HepG2 (cell line): ENCODE measurements around the gene TEF. TPM values are rescaled to one million over a fixed set of nuclear protein-coding genes. Genes with fewer than 3 reads are reported as not detected.

Experiments used
- ARNT ChIP-seq: fragments of 450-650 bp; IDR thresholded peaks from 2 replicates; pipeline ENCODE4 v1.6.1; 2017
- CREBL2 ChIP-seq: sonication (generic); formaldehyde crosslinking; IDR thresholded peaks from 2 replicates; pipeline ENCODE4 v1.8.1; 2023; ENCODE audit warnings: missing genetic modification reagents, mild to moderate bottlenecking, borderline replicate concordance
- DNMT3B ChIP-seq: conservative IDR thresholded peaks from 2 replicates; pipeline ENCODE4 v1.6.1; 2016; ENCODE audit warnings: missing biosample characterization, control low read depth
- FOSL2 ChIP-seq: sonication (generic); formaldehyde crosslinking; IDR thresholded peaks from 2 replicates; pipeline ENCODE4 v1.4.0; 2020; ENCODE audit warnings: missing genetic modification reagents
- HINFP ChIP-seq: sonication (generic); formaldehyde crosslinking; IDR thresholded peaks from 2 replicates; pipeline ENCODE4 v1.4.0; 2020; ENCODE audit warnings: low read depth, mild to moderate bottlenecking, missing genetic modification reagents
- ISX ChIP-seq: sonication (generic); formaldehyde crosslinking; conservative IDR thresholded peaks from 2 replicates; pipeline ENCODE4 v1.5.0; 2020; ENCODE audit warnings: missing genetic modification reagents
- LRRFIP1 ChIP-seq: sonication (generic); formaldehyde crosslinking; conservative IDR thresholded peaks from 2 replicates; pipeline ENCODE4 v1.4.0; 2020; ENCODE audit warnings: missing genetic modification reagents
- MTA3 ChIP-seq: sonication (generic); formaldehyde crosslinking; IDR thresholded peaks from 2 replicates; pipeline ENCODE4 v1.4.0; 2020; ENCODE audit warnings: missing genetic modification reagents
- PCBP1 ChIP-seq: fragments of 200-400 bp; formaldehyde crosslinking; IDR thresholded peaks from 2 replicates; pipeline ENCODE4 v1.6.1; 2017; ENCODE audit warnings: mild to moderate bottlenecking, low read depth, low read length, borderline replicate concordance
- RAD21 ChIP-seq: fragments of 450-650 bp; formaldehyde crosslinking; IDR thresholded peaks from 2 replicates; pipeline ENCODE4 v1.5.0; 2020; ENCODE audit warnings: mild to moderate bottlenecking
- SYNCRIP ChIP-seq: fragments of 200-400 bp; formaldehyde crosslinking; IDR thresholded peaks from 2 replicates; pipeline ENCODE4 v1.6.1; 2018; ENCODE audit warnings: mild to moderate bottlenecking, low read depth, low read length; ENCODE audit not compliant: insufficient read depth
- TARDBP ChIP-seq: sonication (generic); formaldehyde crosslinking; IDR thresholded peaks from 2 replicates; pipeline ENCODE4 v1.8.0; 2022; ENCODE audit warnings: mild to moderate bottlenecking, missing genetic modification reagents
- ZNF12 ChIP-seq: sonication (generic); formaldehyde crosslinking; IDR thresholded peaks from 2 replicates; pipeline ENCODE4 v1.5.0; 2020; ENCODE audit warnings: missing genetic modification reagents
- ZNF234 ChIP-seq: sonication (generic); formaldehyde crosslinking; conservative IDR thresholded peaks from 2 replicates; pipeline ENCODE4 v1.5.1; 2020; ENCODE audit warnings: mild to moderate bottlenecking, missing genetic modification reagents
- ZNF263 ChIP-seq: sonication (generic); formaldehyde crosslinking; IDR thresholded peaks from 2 replicates; pipeline ENCODE4 v1.4.0; 2020; ENCODE audit warnings: missing genetic modification reagents
- ZNF274 ChIP-seq: sonication (generic); formaldehyde crosslinking; IDR thresholded peaks from 2 replicates; pipeline ENCODE4 v1.5.1; 2020; ENCODE audit warnings: mild to moderate bottlenecking, missing genetic modification reagents
- ZNF556 ChIP-seq: sonication (generic); formaldehyde crosslinking; IDR thresholded peaks from 2 replicates; pipeline ENCODE4 v1.4.0; 2020; ENCODE audit warnings: mild to moderate bottlenecking, missing genetic modification reagents, borderline replicate concordance
- ZNF644 ChIP-seq: IDR thresholded peaks from 2 replicates; pipeline ENCODE4 v1.6.1; 2016; ENCODE audit warnings: low read depth
- ZNF749 ChIP-seq: sonication (generic); formaldehyde crosslinking; IDR thresholded peaks from 2 replicates; pipeline ENCODE4 v1.8.0; 2022; ENCODE audit warnings: mild to moderate bottlenecking, missing genetic modification reagents, moderate library complexity, borderline replicate concordance
- polyA plus RNA-seq, 8 experiments: library from polyadenylated mRNA; depleted of rRNA in 3 of 8; stranded (reverse) in 7 of 8; unstranded in 1 of 8; fragments of >200 nt; fragmentation: Illumina TruSeq in 4 of 8; extraction: Trizol in 4 of 8; gene quantifications; 2 replicates each; pipeline versions ENCODE4 v1.2.1 to v1.2.3, GENCODE V29; 2011 to 2016; ENCODE audit warnings: low read depth in 4 of 8, missing spikeins in 1 of 8, mixed read lengths in 1 of 8; ENCODE audit not compliant: insufficient read depth in 1 of 8
- total RNA-seq, 5 experiments: library from RNA; depleted of rRNA; stranded (reverse); fragments of >200 nt; fragmentation: Illumina TruSeq; extraction: Trizol; gene quantifications; 2 replicates each; pipeline ENCODE4 v1.2.3, GENCODE V29; 2016; ENCODE audit warnings: low read depth in 1 of 5
- TF ChIP-seq, protein P1 (sequence below): sonication (generic); formaldehyde crosslinking; IDR thresholded peaks from 2 replicates; pipeline ENCODE4 v1.4.0; 2020; ENCODE audit warnings: mild to moderate bottlenecking, low read depth, missing genetic modification reagents
- TF ChIP-seq, protein P2 (sequence below): IDR thresholded peaks from 2 replicates; pipeline ENCODE4 v1.6.1; 2012; ENCODE audit warnings: low read length, improper control_type of control experiment

TEF gene
- total and polyA plus RNA-seq, 2 of the 13 experiments (the other 11 are each of a cell fraction or from before 2014, with no cell fraction given): 7.6 to 11.2 TPM

DNA sequence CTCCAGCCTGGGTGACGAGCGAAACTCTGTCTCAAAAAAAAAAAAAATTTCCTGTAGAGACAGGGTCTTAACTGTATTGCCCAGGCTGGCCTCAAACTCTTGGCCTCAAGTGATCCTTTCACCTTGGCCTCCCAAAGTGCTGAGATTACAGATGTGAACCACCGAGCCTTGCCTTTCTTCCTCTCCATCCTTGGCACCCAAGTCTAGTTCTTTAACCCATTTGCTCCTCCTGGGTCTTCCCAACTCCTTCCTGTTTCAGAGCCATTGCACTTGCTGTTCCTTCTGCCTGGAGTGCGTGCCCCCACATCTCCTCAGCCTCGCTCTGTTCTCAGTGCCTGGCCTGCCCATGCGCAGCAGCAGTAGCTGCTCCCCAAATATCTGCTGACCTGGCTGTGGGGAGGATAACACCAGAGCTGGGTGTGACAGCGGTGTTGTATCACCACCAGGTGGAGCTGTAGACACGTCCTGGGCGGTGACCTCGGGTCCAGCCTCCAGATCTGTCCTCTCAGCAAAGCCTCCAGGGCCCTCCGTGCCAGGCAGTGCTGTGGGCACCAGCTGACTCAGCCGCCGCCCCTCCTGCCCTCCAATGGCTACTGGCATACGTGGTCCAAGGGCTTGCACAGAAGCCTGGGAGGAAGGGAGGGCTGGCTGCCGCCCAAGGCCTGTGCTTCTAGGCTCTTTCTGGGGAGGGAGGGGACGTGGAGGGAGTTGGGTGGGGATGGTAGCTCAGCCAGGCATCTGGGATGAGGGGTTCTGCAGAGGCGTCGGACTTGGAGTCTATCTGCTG lies 22.0 kb downstream of the TEF start (continued):
- TF ChIP-seq, protein P1, sequence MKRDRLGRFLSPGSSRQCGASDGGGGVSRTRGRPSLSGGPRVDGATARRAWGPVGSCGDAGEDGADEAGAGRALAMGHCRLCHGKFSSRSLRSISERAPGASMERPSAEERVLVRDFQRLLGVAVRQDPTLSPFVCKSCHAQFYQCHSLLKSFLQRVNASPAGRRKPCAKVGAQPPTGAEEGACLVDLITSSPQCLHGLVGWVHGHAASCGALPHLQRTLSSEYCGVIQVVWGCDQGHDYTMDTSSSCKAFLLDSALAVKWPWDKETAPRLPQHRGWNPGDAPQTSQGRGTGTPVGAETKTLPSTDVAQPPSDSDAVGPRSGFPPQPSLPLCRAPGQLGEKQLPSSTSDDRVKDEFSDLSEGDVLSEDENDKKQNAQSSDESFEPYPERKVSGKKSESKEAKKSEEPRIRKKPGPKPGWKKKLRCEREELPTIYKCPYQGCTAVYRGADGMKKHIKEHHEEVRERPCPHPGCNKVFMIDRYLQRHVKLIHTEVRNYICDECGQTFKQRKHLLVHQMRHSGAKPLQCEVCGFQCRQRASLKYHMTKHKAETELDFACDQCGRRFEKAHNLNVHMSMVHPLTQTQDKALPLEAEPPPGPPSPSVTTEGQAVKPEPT: no peak
- TF ChIP-seq ZNF234 (CRISPR knock-in tag): no peak
- TF ChIP-seq PCBP1: peak; percentile 80; the same call in 1 of the 2 replicates
- no peak for TF ChIP-seq ARNT
- TF ChIP-seq ZNF749 (CRISPR knock-in tag): 0 out of 2 replicates have a peak, but pooled peaks have one; percentile 16
- peak; percentile 50; the same call in 1 of the 2 replicates for TF ChIP-seq FOSL2 (CRISPR knock-in tag)
- no peak for TF ChIP-seq LRRFIP1 (CRISPR knock-in tag)
- TF ChIP-seq ZNF263 (CRISPR knock-in tag): 0 out of 2 replicates have a peak, but pooled peaks have one; percentile 52
- no peak for TF ChIP-seq MTA3 (CRISPR knock-in tag)
- TF ChIP-seq DNMT3B: no peak
- no peak for TF ChIP-seq ZNF644 (CRISPR knock-in tag)
- no peak for TF ChIP-seq ISX (CRISPR knock-in tag)
- no peak for TF ChIP-seq SYNCRIP
- no peak for TF ChIP-seq ZNF556
- no peak for TF ChIP-seq ZNF274
- no peak for TF ChIP-seq CREBL2 (CRISPR knock-in tag)
- TF ChIP-seq, protein P2, sequence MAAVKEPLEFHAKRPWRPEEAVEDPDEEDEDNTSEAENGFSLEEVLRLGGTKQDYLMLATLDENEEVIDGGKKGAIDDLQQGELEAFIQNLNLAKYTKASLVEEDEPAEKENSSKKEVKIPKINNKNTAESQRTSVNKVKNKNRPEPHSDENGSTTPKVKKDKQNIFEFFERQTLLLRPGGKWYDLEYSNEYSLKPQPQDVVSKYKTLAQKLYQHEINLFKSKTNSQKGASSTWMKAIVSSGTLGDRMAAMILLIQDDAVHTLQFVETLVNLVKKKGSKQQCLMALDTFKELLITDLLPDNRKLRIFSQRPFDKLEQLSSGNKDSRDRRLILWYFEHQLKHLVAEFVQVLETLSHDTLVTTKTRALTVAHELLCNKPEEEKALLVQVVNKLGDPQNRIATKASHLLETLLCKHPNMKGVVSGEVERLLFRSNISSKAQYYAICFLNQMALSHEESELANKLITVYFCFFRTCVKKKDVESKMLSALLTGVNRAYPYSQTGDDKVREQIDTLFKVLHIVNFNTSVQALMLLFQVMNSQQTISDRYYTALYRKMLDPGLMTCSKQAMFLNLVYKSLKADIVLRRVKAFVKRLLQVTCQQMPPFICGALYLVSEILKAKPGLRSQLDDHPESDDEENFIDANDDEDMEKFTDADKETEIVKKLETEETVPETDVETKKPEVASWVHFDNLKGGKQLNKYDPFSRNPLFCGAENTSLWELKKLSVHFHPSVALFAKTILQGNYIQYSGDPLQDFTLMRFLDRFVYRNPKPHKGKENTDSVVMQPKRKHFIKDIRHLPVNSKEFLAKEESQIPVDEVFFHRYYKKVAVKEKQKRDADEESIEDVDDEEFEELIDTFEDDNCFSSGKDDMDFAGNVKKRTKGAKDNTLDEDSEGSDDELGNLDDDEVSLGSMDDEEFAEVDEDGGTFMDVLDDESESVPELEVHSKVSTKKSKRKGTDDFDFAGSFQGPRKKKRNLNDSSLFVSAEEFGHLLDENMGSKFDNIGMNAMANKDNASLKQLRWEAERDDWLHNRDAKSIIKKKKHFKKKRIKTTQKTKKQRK: no peak
- TF ChIP-seq HINFP (CRISPR knock-in tag): no peak
- peak; percentile 98 for TF ChIP-seq RAD21 (CRISPR knock-in tag)
- TF ChIP-seq TARDBP (CRISPR knock-in tag): no peak; the same call in 1 of the 2 replicates
- no peak for TF ChIP-seq ZNF12 (CRISPR knock-in tag)
